Measurements from ENCODE around the gene GALNT12.
A peak's percentile ranks its signal among the peaks of the same experiment; 100 is the strongest.

Gene GALNT12

GRCh38 chr9:98864281-98865174 is 57.1 kb downstream of the GALNT12 start:
- no peak for DNase-seq

GRCh38 chr9:98865284-98865875 is 57.9 kb downstream of the GALNT12 start:
- DNase-seq, result no peak

GRCh38 chr9:98866435-98867102 is 59.1 kb downstream of the GALNT12 start:
- no peak for DNase-seq

- no peak for DNase-seq
Observed at GRCh38 chr9:98867103-98867428, 59.6 kb downstream of the GALNT12 start.

- DNase-seq, result peak in 1 of 2 experiments; percentile 5
Observed at GRCh38 chr9:98867429-98868168, 60.1 kb downstream of the GALNT12 start.

- no peak for DNase-seq
Observed at GRCh38 chr9:98869078-98869745, 61.7 kb downstream of the GALNT12 start.

GRCh38 chr9:98869866-98870265 is 62.4 kb downstream of the GALNT12 start:
- DNase-seq, result no peak

GRCh38 chr9:98870782-98871557 is 63.5 kb downstream of the GALNT12 start:
- DNase-seq, result no peak

- DNase-seq, result no peak
Observed at GRCh38 chr9:98871558-98872065, 64.1 kb downstream of the GALNT12 start.

- DNase-seq, result no peak
Observed at GRCh38 chr9:98873526-98873925, 66.1 kb downstream of the GALNT12 start.

GRCh38 chr9:98873951-98874371 is 66.5 kb downstream of the GALNT12 start:
- no peak for DNase-seq

- no peak for DNase-seq
Observed at GRCh38 chr9:98874721-98875255, 67.3 kb downstream of the GALNT12 start.

GRCh38 chr9:98875536-98875935 is 68.1 kb downstream of the GALNT12 start:
- DNase-seq, result no peak

- no peak for DNase-seq
Observed at GRCh38 chr9:98877311-98877710, 69.8 kb downstream of the GALNT12 start.

GRCh38 chr9:98879094-98879962 is 71.9 kb downstream of the GALNT12 start:
- DNase-seq, result no peak

- no peak for DNase-seq
Observed at GRCh38 chr9:98879963-98880310, 72.5 kb downstream of the GALNT12 start.

GRCh38 chr9:98880311-98881015 is 73.0 kb downstream of the GALNT12 start:
- no peak for DNase-seq

- DNase-seq, result no peak
Observed at GRCh38 chr9:98881356-98881755, 73.9 kb downstream of the GALNT12 start.

- no peak for DNase-seq
Observed at GRCh38 chr9:98881836-98882568, 74.5 kb downstream of the GALNT12 start.
